NCI-H2107 treated with DMSO at 0.1 percent for 48 hours (cell line): ENCODE data around the gene PHACTR1.
"Not testable (repeated sequence)": the region's sequence is repeated elsewhere in the genome, so short reads cannot be mapped to it uniquely, and the experiment has no call there.

Experiments
- DNase-seq: peaks from one replicate; lab custom pipeline; 2025; ENCODE audit not compliant: unreplicated experiment; lab: John Stamatoyannopoulos, UW

Gene PHACTR1

GRCh38 chr6:12748815-12749521, 32.4 kb downstream of the PHACTR1 start:
- DNase-seq = peak; percentile 22

GRCh38 chr6:12749531-12750379, 33.2 kb downstream of the PHACTR1 start:
- peak; percentile 51 for DNase-seq

- DNase-seq = no peak
Measured at GRCh38 chr6:12750416-12750815, 33.8 kb downstream of the PHACTR1 start.

- no peak for DNase-seq
Measured at GRCh38 chr6:12751694-12752325, 35.2 kb downstream of the PHACTR1 start.

- DNase-seq = no peak
Measured at GRCh38 chr6:12753036-12753435, 36.5 kb downstream of the PHACTR1 start.

- no peak for DNase-seq
Measured at GRCh38 chr6:12760226-12760625, 43.7 kb downstream of the PHACTR1 start.

- DNase-seq = no peak
Measured at GRCh38 chr6:12760911-12761310, 44.3 kb downstream of the PHACTR1 start.

- DNase-seq = no peak
Measured at GRCh38 chr6:12761376-12762115, 45.0 kb downstream of the PHACTR1 start.

- not testable (repeated sequence) for DNase-seq
Measured at GRCh38 chr6:12762731-12763434, 46.3 kb downstream of the PHACTR1 start.

- DNase-seq = no peak
Measured at GRCh38 chr6:12766365-12766764, 49.8 kb downstream of the PHACTR1 start.

- no peak for DNase-seq
Measured at GRCh38 chr6:12767016-12767415, 50.4 kb downstream of the PHACTR1 start.

- no peak for DNase-seq
Measured at GRCh38 chr6:12769556-12770256, 53.1 kb downstream of the PHACTR1 start.

- no peak for DNase-seq
Measured at GRCh38 chr6:12772416-12772815, 55.8 kb downstream of the PHACTR1 start.

GRCh38 chr6:12776291-12776690, 59.7 kb downstream of the PHACTR1 start:
- no peak for DNase-seq

GRCh38 chr6:12779772-12780171, 63.2 kb downstream of the PHACTR1 start:
- no peak for DNase-seq

- DNase-seq = no peak
Measured at GRCh38 chr6:12782136-12782535, 65.6 kb downstream of the PHACTR1 start.

- DNase-seq = no peak
Measured at GRCh38 chr6:12785301-12785700, 68.7 kb downstream of the PHACTR1 start.

GRCh38 chr6:12785921-12786320, 69.4 kb downstream of the PHACTR1 start:
- DNase-seq = no peak

- peak; percentile 24 for DNase-seq
Measured at GRCh38 chr6:12791371-12791770, 74.8 kb downstream of the PHACTR1 start.

- DNase-seq = no peak
Measured at GRCh38 chr6:12798326-12798725, 81.8 kb downstream of the PHACTR1 start.
